PC-3 (cell line): ENCODE measurements around the gene VPS37C. TPM values are rescaled to one million over a fixed set of nuclear protein-coding genes. Genes with fewer than 3 reads are reported as not detected.

Source experiments
- ATAC-seq: fragments of 200-7000 bp; cut with Tn5 transposase; 2 replicates; pipeline ENCODE4 v1.9.1; 2020; ENCODE audit warnings: mild to moderate bottlenecking, moderate library complexity
- BruUV-seq: library from RNA; stranded (reverse); fragments of 400-500 nt; replicated peaks from 2 replicates; lab custom pipeline; 2021; lab: Mats Ljungman, UMichigan
- CTCF ChIA-PET: fragments of 300-600 bp; sonication (Branson Sonifier 250); formaldehyde crosslinking; loops from one replicate; lab custom pipeline; 2022; ENCODE audit warnings: antibody characterized with exemption; lab: Charles Lee
- POLR2A ChIA-PET: fragments of 300-600 bp; sonication (Branson Sonifier 250); formaldehyde crosslinking; loops from one replicate; lab custom pipeline; 2022; ENCODE audit warnings: antibody characterized with exemption; ENCODE audit not compliant: unreplicated experiment; lab: Charles Lee
- DNase-seq: peaks from one replicate; pipeline ENCODE4 v3.0.0-alpha.2; 2015
- H2AFZ ChIP-seq: fragments of 300-600 bp; sonication (generic); 2 replicates; pipeline ENCODE4 v1.6.0; 2016; ENCODE audit warnings: antibody characterized with exemption, low read length
- H3F3A ChIP-seq: fragments of 300-600 bp; sonication (generic); one replicate; pipeline ENCODE4 v1.6.0; 2017; ENCODE audit warnings: antibody characterized with exemption, low read length, control low read depth, mild to moderate bottlenecking; ENCODE audit not compliant: unreplicated experiment
- H3K27ac ChIP-seq: fragments of 300-600 bp; sonication (generic); 2 replicates; pipeline ENCODE4 v1.5.1; 2016; ENCODE audit warnings: mild to moderate bottlenecking, low read length
- H3K27me3 ChIP-seq: fragments of 300-600 bp; sonication (generic); 2 replicates; pipeline ENCODE4 v1.6.1; 2016; ENCODE audit warnings: low read length, mixed read lengths
- H3K36me3 ChIP-seq: fragments of 300-600 bp; sonication (generic); 2 replicates; pipeline ENCODE4 v1.6.1; 2016; ENCODE audit warnings: low read depth, mixed run types, low read length, mixed read lengths
- H3K4me1 ChIP-seq: fragments of 300-600 bp; sonication (generic); 2 replicates; pipeline ENCODE4 v1.5.1; 2016; ENCODE audit warnings: low read length; ENCODE audit not compliant: insufficient read depth
- H3K4me2 ChIP-seq: fragments of 300-600 bp; sonication (generic); 2 replicates; pipeline ENCODE4 v1.6.0; 2016; ENCODE audit warnings: low read length
- H3K4me3 ChIP-seq: fragments of 300-600 bp; sonication (generic); 2 replicates; pipeline ENCODE4 v1.5.1; 2016; ENCODE audit warnings: mild to moderate bottlenecking, low read length, mixed read lengths
- H3K79me2 ChIP-seq: fragments of 300-600 bp; sonication (generic); 2 replicates; pipeline ENCODE4 v1.6.1; 2017; ENCODE audit warnings: low read length, mixed read lengths
- H3K9ac ChIP-seq: fragments of 300-600 bp; sonication (generic); 2 replicates; pipeline ENCODE4 v1.6.0; 2016; ENCODE audit warnings: mild to moderate bottlenecking, low read length
- H3K9me2 ChIP-seq: fragments of 300-600 bp; sonication (generic); replicated peaks from 2 replicates; pipeline ENCODE4 v1.6.1; 2016; ENCODE audit warnings: mixed run types, low read length, mixed read lengths
- H3K9me3 ChIP-seq: fragments of 300-600 bp; sonication (generic); 2 replicates; pipeline ENCODE4 v1.6.1; 2016; ENCODE audit warnings: low read length, mixed read lengths
- H4K20me1 ChIP-seq: fragments of 300-600 bp; sonication (generic); 2 replicates; pipeline ENCODE4 v1.6.1; 2016; ENCODE audit warnings: low read length, mixed read lengths
- CTCF ChIP-seq: fragments of 300-600 bp; sonication (generic); conservative IDR thresholded peaks from 2 replicates; pipeline ENCODE4 v1.5.1; 2017; ENCODE audit warnings: antibody characterized with exemption, low read depth, mild to moderate bottlenecking, low read length
- EZH2 ChIP-seq: fragments of 300-600 bp; sonication (generic); IDR thresholded peaks from one replicate; pipeline ENCODE4 v1.6.1; 2017; ENCODE audit warnings: antibody characterized with exemption, mild to moderate bottlenecking, low read length; ENCODE audit not compliant: unreplicated experiment
- intact Hi-C: fragments of 100-400 bp; cut with micrococcal nuclease; formaldehyde crosslinking; loops from 2 replicates; pipeline ENCODE4 v1.9.0; 2023
- total RNA-seq: library from RNA; depleted of rRNA; stranded (reverse); fragments of >200 nt; gene quantifications from 2 replicates; pipeline ENCODE4 v1.2.3, GENCODE V29; 2014; rRNA removed

Gene VPS37C
- total RNA-seq, 1 experiment from 2014 or later = 28.9 TPM

- no peak overlapping the region for H3K4me2 ChIP-seq
- no peaks in the 10 kb centered on the region for H4K20me1 ChIP-seq
- ChIA-PET CTCF (no interaction called here), POLR2A (no interaction called here)
- H3K36me3 ChIP-seq = no peaks in the 10 kb centered on the region
- ATAC-seq (no peak; the same call in 1 of the 2 replicates), DNase-seq (no peak)
- H2AFZ ChIP-seq = no peak overlapping the region
- intact Hi-C loops = no loop called here
- BruUV-seq = no TSS peak
- no peaks in the 10 kb centered on the region for H3F3A ChIP-seq
- H3K4me1 ChIP-seq = no peaks in the 10 kb centered on the region
- no peak for TF ChIP-seq EZH2
- H3K9ac ChIP-seq = no peak overlapping the region
- H3K27me3 ChIP-seq = 0 out of 2 replicates have a peak, but pooled peaks cover 8% of the 10 kb centered on the region
- no peak overlapping the region for H3K27ac ChIP-seq
- H3K4me3 ChIP-seq = no peak overlapping the region
- H3K9me2 ChIP-seq = no peaks in the 10 kb centered on the region
- no peaks in the 10 kb centered on the region for H3K9me3 ChIP-seq
- no peaks in the 10 kb centered on the region for H3K79me2 ChIP-seq
Observed at GRCh38 chr11:61080986-61081590, 80.1 kb downstream of the VPS37C start.

GRCh38 chr11:61080526-61080925, 80.7 kb downstream of the VPS37C start:
- Histone ChIP-seq H3K9ac (no peak overlapping the region), H3K27me3 (0 out of 2 replicates have a peak, but pooled peaks cover 8% of the 10 kb centered on the region), H3K27ac (no peak overlapping the region), H3F3A (no peaks in the 10 kb centered on the region), H3K79me2 (no peaks in the 10 kb centered on the region), H3K4me3 (no peak overlapping the region), H3K4me2 (no peak overlapping the region), H3K36me3 (no peaks in the 10 kb centered on the region), H3K9me2 (no peaks in the 10 kb centered on the region), H2AFZ (no peak overlapping the region), H4K20me1 (no peaks in the 10 kb centered on the region), H3K9me3 (no peaks in the 10 kb centered on the region), H3K4me1 (no peaks in the 10 kb centered on the region)
- DNase-seq = no peak
- POLR2A ChIA-PET = no interaction called here
- no peak for ATAC-seq
- CTCF ChIA-PET = no interaction called here
- BruUV-seq = no TSS peak
- no peak for TF ChIP-seq CTCF
- intact Hi-C loops = no loop called here

Other genes starting within 250 kb of the VPS37C start
- gene TMEM109, start 247.3 kb downstream of the VPS37C start, total RNA-seq = 165 and 202 TPM in 2 replicates
- 84.2 and 88.1 TPM in 2 replicates for gene TMEM132A, start 237.0 kb downstream of the VPS37C start, total RNA-seq
- gene SLC15A3, start 209.2 kb downstream of the VPS37C start, total RNA-seq = not detected in 2 replicates
- not detected in 2 replicates for gene CD6, start 189.7 kb downstream of the VPS37C start, total RNA-seq
- 0.11 and 0.12 TPM in 2 replicates for gene CD5, start 58.9 kb downstream of the VPS37C start, total RNA-seq
- gene PGA3, start 42.1 kb upstream of the VPS37C start, total RNA-seq = not detected in 2 replicates
- not detected in 2 replicates for gene PGA4, start 60.9 kb upstream of the VPS37C start, total RNA-seq
- not detected in 2 replicates for gene PGA5, start 79.7 kb upstream of the VPS37C start, total RNA-seq
- gene VWCE, start 133.9 kb upstream of the VPS37C start, total RNA-seq = 0.15 and 0.35 TPM in 2 replicates
- gene DDB1, start 171.7 kb upstream of the VPS37C start, total RNA-seq = 450 and 451 TPM in 2 replicates
- 56.9 and 88.5 TPM in 2 replicates for gene TKFC, start 171.8 kb upstream of the VPS37C start, total RNA-seq
- gene CYB561A3, start 200.5 kb upstream of the VPS37C start, total RNA-seq = 51.2 and 58.2 TPM in 2 replicates
- 39.8 and 40.7 TPM in 2 replicates for gene TMEM138, start 200.9 kb upstream of the VPS37C start, total RNA-seq
- 19.3 and 23.2 TPM in 2 replicates for gene TMEM216, start 231.2 kb upstream of the VPS37C start, total RNA-seq